ENCODE measurements around the gene APPL2.
"Not testable (repeated sequence)": the region's sequence is repeated elsewhere in the genome, so short reads cannot be mapped to it uniquely, and the experiment has no call there.

Gene APPL2

GRCh38 chr12:105192624-105193225, 43.2 kb downstream of the APPL2 start:
- no peak for DNase-seq (ENCODE audit: low read depth)

DNA sequence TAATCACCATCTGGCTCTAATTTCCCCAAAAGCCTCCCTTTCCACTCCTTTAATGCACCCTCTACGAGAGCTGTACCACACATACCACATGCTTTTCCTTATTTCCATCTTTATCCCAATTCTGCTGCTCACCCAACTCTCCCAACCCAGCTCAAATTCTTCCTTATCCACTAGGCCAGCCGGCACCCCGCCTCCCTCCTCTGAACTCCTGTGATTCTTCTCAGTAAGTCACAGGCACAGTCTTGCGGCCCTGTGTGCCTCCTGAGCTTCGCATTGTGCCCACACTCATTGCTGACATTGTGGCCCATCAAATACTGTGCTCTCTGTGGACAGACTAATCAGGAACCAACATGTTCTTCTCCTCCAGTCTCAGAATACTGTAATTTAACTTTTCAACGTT, 45.4 kb downstream of the APPL2 start:
- DNase-seq (ENCODE audit: low read depth), result no peak

- no peak for DNase-seq (ENCODE audit: low read depth)
Measured at GRCh38 chr12:105189293-105189692, 46.7 kb downstream of the APPL2 start.

- DNase-seq (ENCODE audit: low read depth), result not testable (repeated sequence)
Measured at GRCh38 chr12:105183976-105184375, 52.0 kb downstream of the APPL2 start.

DNA sequence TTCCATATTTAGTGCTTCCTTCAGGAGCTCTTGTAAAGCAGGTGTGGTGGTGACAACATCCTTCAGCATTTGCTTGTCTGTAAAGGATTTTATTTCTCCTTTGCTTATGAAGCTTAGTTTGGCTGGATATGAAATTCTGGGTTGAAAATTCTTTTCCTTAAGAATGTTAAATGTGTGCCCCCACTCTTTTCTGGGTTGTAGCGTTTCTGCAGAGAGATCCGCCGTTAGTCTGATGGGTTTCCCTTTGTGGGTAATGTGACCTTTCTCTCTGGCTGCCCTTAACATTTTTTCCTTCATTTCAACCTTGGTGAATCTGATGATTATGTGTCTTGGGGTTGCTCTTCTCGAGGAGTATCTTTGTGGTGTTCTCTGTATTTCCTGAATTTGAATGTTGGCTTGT, 52.6 kb downstream of the APPL2 start:
- not testable (repeated sequence) for DNase-seq (ENCODE audit: low read depth)

DNA sequence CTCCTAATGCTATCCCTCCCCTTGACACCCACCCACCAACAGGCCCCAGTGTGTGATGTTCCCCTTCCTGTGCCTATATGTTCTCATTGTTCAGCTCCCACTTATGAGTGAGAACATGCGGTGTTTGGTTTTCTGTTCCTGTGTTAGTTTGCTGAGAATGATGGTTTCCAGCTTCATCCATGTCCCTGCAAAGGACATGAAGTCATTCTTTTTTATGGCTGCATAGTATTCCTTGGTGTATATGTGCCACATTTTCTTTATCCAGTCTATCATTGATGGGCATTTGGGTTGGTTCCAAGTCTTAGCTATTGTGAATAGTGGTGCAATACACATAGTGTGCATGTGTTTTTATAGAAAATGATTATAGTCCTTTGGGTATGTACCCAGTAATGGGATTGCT, 56.9 kb downstream of the APPL2 start:
- not testable (repeated sequence) for DNase-seq (ENCODE audit: low read depth)

DNA sequence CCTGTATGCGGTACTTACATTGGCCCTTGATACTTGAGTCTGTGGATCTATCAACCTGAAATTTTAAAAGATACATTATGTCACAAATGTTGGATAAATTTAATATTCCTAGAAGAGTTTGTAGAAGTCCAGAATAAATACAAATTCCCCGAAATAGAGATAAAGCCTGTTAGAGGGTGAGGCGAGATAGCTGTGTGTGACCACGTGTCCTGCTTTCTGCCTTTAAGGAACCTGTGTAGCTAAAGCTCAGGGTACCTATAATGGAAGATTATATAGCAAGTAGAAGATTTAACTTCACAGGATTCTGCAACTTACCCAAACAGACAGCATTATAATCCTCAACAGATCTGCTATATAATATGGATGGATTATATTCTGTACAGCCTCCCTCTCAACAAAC, 58.8 kb downstream of the APPL2 start:
- DNase-seq (ENCODE audit: low read depth), result no peak

GRCh38 chr12:105175397-105175990, 60.5 kb downstream of the APPL2 start:
- DNase-seq (ENCODE audit: low read depth), result no peak

DNA sequence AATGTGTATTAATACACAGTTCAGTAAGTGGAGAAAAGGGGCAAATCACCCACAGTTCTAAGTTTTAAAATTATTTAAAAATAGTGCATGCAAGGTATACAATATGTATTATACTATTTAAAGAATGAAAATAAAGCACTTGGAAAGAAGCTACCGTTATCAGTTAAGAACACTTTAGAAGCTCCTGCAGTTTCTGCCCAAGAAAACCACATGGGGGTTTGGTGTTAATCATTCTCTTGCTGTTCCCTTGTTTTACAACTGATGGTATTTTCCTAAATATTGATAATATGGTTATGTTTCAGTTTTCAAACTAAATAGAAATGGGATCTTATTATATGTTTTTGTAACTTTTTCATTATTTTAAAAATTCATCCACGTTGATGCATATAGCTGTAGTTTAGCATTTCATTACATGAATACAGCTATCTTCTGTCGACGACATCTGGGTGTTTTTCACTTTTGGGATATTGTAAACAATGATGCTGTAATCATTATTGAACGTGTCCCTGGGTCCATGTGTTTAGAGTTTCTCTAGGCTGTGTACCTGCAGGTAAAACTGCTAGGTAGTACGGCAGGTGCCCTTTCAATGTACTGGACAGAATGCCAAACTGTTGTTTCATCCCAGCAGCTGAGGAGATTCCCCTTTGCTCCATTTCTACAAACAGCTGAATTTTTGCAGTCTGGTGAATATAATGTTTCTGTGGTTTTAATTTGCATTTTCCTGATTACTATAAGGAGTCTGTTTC, 64.1 kb downstream of the APPL2 start:
- no peak for DNase-seq (ENCODE audit: low read depth)

DNA sequence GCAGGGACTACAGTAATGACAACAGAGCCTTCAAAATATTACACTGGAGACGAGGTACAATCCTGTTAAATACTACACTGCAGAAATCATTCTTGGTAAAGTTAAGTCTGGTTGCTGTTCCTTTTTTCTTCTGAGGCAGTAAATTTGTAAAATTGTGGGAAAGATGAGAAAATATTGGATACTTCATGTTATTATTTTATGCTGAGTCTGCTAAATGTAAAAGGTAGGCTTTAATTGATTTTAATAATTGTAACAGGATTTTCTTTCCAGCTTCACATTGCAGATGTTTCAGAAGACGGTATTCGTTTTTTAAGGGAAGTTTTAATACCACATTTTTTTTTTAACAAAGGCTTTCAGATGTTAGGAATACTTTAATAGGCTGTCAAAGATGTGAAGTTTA, 65.8 kb downstream of the APPL2 start:
- DNase-seq (ENCODE audit: low read depth), result no peak

DNA sequence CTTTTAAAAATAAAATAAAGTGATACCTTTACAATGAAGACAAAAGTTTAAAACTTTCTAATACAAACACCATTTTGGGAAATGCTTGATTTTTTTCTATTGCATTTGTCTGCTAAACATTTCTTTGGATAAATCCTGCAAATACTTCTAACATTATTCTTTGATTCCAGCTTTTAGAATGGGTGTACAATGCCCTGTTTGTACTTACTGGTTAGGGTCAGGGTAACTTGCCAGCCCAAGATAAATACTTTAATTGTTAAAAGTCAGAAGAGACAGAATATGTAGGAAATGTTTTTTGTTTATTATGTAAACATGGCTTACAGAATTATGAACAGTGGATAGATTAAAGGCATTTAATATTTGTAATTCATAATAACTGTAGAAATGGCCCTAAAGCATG, 68.0 kb downstream of the APPL2 start:
- no peak for DNase-seq (ENCODE audit: low read depth)

GRCh38 chr12:105167346-105167745, 68.6 kb downstream of the APPL2 start:
- no peak for DNase-seq (ENCODE audit: low read depth)

- DNase-seq (ENCODE audit: low read depth), result no peak
Measured at GRCh38 chr12:105166736-105167135, 69.2 kb downstream of the APPL2 start.

- no peak for DNase-seq (ENCODE audit: low read depth)
Measured at GRCh38 chr12:105164068-105164467, 71.9 kb downstream of the APPL2 start.

GRCh38 chr12:105162174-105162573, 73.8 kb downstream of the APPL2 start:
- no peak for DNase-seq (ENCODE audit: low read depth)

DNA sequence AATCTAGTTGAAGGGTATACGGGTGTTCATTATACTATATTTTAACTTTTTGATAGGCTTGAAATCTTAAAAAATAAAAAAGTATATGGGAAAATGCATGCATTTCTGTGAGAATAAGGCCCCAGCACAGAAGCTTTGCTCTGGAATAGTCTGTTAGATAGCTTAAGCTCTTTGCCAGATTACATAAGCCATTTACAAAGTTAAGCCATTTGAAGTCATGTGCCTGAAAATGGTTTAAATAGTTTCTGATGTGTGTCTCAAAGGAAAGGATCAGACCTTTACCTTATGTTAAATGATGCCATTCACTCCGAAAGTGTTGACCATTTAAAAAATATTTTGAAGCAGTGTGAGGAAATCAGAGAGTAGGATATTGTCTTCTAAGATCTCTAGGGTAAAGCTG, 77.1 kb downstream of the APPL2 start:
- no peak for DNase-seq (ENCODE audit: low read depth)

- no peak for DNase-seq (ENCODE audit: low read depth)
Measured at GRCh38 chr12:105157606-105158005, 78.4 kb downstream of the APPL2 start.

GRCh38 chr12:105156260-105156659, 79.7 kb downstream of the APPL2 start:
- no peak for DNase-seq (ENCODE audit: low read depth)

DNA sequence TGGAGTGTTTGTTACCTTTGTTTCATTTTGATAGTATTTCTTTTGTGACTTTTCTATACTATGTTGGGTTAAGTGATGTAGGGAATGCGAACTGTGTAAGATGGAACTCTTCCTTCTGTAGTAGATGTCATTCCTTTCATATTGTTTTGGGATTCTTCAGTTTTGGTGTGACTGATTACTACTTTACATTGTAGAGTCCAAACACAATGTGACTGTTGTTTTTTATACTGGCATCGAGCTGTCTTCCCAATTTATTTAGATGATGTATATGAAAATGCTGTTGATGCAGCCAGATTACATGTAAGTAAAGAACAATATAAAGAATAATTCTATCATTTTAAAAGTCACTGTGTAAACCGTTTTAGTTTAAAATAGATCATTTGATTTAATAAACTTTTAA, 93.7 kb downstream of the APPL2 start:
- no peak for DNase-seq (ENCODE audit: low read depth)

DNA sequence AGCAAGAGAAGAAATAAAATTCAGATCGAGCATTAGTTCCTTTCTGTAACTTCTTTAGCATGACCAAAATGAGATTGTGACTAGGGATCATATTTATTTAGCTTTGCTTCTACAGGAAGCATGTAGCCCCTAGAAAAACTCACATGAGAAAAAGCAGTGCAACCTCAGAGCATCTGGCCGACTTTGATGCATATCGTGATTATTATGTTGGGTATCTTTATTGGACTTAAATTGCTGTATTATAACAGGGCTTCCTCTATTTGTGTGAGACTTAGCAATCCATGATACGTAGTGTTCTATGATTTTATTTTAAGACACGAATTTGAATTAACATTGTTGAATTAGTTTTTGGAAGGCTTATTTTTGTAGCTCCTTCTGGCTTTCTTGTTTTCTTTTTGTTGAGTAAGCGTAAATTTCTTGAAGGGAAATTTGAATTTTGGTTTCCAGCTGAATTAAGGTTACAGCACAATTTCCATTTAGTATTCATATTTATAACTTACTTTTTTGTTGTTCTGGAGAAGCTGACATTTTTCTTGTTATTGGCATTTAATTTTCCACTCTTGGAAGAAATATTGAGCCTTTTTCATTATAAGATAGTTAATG, 94.6 kb downstream of the APPL2 start:
- DNase-seq (ENCODE audit: low read depth), result no peak

DNA sequence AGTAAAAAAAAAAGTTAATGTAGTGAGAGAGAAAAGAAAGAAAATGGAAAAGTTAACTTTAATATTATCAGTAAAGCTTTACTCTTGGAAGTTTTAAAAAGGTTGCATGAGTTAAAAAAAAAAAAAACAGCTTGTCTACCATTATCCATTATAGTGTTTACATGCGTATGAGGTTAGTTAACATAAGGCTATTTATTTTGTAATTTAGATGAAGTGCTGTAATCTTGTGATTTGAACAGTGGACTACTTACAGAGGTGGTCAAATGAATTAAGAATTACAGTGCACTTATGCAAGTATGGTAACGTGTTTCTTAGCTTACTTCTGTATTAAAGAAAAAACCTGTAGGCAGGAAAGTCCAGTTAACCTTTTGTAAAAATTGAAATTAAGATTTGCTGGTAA, 97.7 kb downstream of the APPL2 start:
- DNase-seq (ENCODE audit: low read depth), result no peak
